IPS-15b (cell line): Measurements from ENCODE around the gene RILPL2.
"Not testable (repeated sequence)": the region's sequence is repeated elsewhere in the genome, so short reads cannot be mapped to it uniquely, and the experiment has no call there.

Source experiments
- H3K27me3 ChIP-seq: one replicate; pipeline ENCODE4 v1.6.1; 2013; ENCODE audit warnings: low read length; ENCODE audit not compliant: control insufficient read depth, insufficient read depth
- H3K36me3 ChIP-seq: one replicate; pipeline ENCODE4 v1.6.1; 2013; ENCODE audit warnings: low read length; ENCODE audit not compliant: control insufficient read depth, insufficient read depth
- H3K4me1 ChIP-seq: one replicate; pipeline ENCODE4 v1.6.1; 2013; ENCODE audit warnings: mild to moderate bottlenecking, low read length; ENCODE audit not compliant: control insufficient read depth, insufficient read depth
- H3K4me3 ChIP-seq: one replicate; pipeline ENCODE4 v1.5.1; 2013; ENCODE audit warnings: low read depth, low read length
- H3K9ac ChIP-seq: one replicate; pipeline ENCODE4 v1.6.1; 2013; ENCODE audit warnings: low read depth, mild to moderate bottlenecking, low read length
- H3K9me3 ChIP-seq: one replicate; pipeline ENCODE4 v1.6.1; 2013; ENCODE audit warnings: mild to moderate bottlenecking, low read length; ENCODE audit not compliant: control insufficient read depth, insufficient read depth

Gene RILPL2

DNA sequence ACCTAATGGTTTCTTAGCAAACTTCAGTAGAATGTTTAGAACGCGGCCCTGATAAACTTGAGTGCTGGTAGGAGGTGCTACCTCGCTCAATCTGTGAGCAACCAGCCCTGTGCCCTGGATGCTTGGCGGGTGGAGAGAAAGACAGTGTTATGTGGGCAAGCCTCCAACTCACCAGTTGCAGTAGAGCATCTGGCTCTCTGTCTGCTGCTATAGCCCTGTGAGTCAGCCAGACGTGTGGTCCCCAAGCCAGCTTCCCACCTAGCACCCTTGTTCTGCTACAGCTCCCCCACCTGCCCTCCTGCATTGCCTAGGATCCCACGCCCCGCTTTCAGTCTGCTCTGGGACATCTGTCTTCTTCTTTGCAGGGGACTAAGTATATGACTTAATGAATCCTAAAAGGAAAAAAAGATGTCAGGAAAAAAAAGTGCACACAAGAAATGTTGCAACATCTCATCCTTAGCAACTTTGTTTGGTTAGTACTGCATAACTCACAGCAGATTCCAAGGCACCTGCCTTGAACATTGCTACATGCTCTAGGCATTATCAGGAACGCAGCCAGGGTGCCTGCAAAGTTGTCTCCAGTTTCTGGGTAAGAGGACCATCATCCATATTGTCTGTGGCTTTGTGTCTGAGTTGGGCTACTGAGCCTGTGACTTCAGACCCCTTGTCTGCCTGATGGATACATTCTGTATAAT lies 35.0 kb upstream of the RILPL2 start:
- Histone ChIP-seq H3K9ac (no peak overlapping the region), H3K4me3 (no peak overlapping the region), H3K9me3 (no peaks in the 10 kb centered on the region), H3K4me1 (no peaks in the 10 kb centered on the region), H3K36me3 (peaks cover 8% of the 10 kb centered on the region), H3K27me3 (no peaks in the 10 kb centered on the region)

DNA sequence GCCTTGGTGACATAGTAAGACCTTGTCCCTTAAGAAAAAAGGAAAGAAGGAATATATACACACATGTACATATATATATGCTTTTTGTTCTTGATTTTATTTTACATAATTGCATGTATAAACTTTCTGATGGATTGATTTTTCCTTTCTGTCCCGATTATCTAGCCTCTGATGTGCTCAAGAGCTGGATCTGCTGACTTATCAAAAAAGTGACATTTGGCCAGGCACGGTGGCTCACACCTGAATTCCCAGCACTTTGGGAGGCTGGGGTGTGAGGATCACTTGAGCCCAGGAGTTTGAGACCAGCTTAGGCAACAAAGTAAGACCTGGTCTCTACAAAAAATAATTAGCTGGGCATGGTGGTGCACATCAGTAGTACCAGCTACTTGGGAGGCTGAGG lies 33.5 kb upstream of the RILPL2 start:
- Histone ChIP-seq H3K9ac (no peak overlapping the region), H3K36me3 (peaks cover 8% of the 10 kb centered on the region), H3K4me1 (no peaks in the 10 kb centered on the region), H3K27me3 (no peaks in the 10 kb centered on the region), H3K4me3 (no peak overlapping the region), H3K9me3 (no peaks in the 10 kb centered on the region)

DNA sequence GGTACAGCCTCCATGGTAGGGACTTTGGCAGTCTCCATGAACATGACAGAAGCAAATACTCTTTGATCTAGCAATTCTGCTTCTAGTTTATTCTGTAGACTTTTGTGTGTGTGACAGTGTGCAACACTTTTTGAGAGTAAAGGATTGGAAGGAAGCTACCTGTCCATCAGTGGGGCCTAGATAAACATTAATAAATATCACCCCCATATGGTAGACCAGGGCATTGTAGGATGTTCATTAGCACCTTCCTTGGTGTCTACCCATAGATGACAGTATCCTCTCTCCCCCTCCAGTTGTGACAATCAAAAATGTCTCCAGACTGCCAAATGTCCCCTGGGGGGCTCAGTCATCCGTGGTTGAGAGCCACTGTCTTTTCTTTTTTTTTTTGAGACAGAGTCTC lies 32.3 kb upstream of the RILPL2 start:
- no peak overlapping the region for H3K9ac ChIP-seq
- H3K4me3 ChIP-seq, result no peak overlapping the region
- no peaks in the 10 kb centered on the region for H3K4me1 ChIP-seq
- no peaks in the 10 kb centered on the region for H3K9me3 ChIP-seq
- H3K27me3 ChIP-seq, result no peaks in the 10 kb centered on the region
- peaks cover 8% of the 10 kb centered on the region for H3K36me3 ChIP-seq

DNA sequence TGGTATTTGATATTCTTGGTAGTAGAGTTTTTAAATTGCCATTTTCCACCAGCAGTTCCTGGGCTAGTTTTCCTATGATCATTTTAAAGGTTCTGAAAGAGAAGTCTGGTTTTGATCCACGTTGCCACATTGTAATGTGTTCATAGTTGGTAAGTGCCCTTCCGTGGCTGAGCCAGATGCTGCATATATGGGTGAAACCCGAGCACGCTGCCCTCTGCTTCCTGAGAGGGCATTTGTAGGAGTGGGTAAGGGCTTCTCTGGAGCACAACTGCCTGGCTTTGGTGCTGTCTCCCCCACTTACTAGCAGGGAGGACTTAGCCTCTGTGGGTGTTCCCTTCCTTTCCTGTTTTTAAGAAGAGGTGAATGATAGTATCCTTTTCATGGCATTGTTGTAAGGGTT lies 28.6 kb upstream of the RILPL2 start:
- no peaks in the 10 kb centered on the region for H3K9me3 ChIP-seq
- no peaks in the 10 kb centered on the region for H3K27me3 ChIP-seq
- H3K4me1 ChIP-seq, result no peaks in the 10 kb centered on the region
- H3K36me3 ChIP-seq, result no peaks in the 10 kb centered on the region
- H3K4me3 ChIP-seq, result no peak overlapping the region
- H3K9ac ChIP-seq, result no peak overlapping the region

DNA sequence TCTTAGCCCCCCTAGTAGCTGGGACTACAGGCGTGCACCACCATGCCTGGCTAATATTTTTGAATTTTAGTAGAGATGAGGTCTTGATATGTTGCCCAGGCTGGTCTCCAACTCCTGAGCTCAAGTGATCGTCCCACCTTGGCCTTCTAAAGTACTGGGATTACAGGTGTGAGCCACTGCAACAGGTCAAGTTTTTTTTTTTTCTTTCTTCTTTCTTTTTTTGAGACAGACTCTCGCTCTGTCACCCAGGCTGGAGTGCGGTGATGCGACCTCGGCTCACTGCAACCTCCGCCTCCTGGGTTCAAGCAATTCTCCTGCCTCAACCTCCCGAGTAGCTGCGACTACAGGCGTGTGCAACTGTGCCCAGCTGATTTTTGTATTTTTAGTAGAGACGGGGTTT lies 26.7 kb upstream of the RILPL2 start:
- H3K27me3 ChIP-seq, H3K4me1 ChIP-seq, H3K9ac ChIP-seq, H3K36me3 ChIP-seq, H3K4me3 ChIP-seq, H3K9me3 ChIP-seq: not testable (repeated sequence)

DNA sequence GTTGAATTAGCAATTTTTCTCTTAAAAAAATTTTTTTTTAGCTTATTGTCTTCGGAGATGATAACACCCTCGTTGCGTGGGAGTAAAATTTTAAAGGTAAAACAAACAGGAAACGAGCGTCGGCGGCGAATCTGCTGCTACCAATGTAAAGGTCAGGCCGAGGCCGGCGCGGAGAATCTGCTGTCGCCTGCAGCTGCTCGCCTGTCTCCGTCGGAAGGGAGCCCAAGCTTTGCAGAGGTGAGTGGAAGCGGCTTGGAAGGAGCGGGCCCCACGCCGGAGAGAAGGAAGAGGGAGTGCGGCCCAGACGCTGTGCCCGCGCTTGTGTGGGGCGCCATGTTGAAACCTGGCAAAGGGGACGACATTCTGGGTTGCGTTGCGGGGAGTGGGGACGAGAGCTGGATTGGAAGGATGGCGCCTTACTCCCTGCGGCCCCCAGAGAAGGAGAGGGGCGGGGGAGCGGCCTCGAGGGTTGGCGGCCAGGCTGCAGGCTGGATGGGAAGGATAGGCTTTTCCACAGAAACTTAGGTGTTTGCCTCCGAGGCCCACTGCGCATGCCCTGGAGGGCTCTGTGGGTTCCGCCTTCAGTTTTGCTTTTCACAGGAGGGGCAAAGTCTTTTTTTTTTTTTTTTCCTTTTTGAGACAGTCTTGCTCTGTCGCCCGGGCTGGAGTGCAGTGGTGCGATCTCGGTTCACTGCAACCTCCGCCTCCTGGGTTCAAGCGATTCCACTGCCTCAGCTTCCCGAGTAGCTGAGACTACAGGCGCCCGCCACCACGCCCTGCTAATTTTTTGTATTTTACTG lies 21.7 kb upstream of the RILPL2 start, which contains the start of gene SNRNP35:
Gene SNRNP35 (plus strand): TSS at position 160 of the 800 bp plus-strand sequence. CDS start 7,402 bp downstream, outside the sequence.
- no peaks in the 10 kb centered on the region for H3K27me3 ChIP-seq
- no peaks in the 10 kb centered on the region for H3K4me1 ChIP-seq
- H3K9me3 ChIP-seq, result no peaks in the 10 kb centered on the region
- H3K36me3 ChIP-seq, result no peaks in the 10 kb centered on the region
- peak within 1 kb of the TSS; percentile 99 for H3K9ac ChIP-seq
- H3K4me3 ChIP-seq, result peak within 1 kb of the TSS; percentile 89

DNA sequence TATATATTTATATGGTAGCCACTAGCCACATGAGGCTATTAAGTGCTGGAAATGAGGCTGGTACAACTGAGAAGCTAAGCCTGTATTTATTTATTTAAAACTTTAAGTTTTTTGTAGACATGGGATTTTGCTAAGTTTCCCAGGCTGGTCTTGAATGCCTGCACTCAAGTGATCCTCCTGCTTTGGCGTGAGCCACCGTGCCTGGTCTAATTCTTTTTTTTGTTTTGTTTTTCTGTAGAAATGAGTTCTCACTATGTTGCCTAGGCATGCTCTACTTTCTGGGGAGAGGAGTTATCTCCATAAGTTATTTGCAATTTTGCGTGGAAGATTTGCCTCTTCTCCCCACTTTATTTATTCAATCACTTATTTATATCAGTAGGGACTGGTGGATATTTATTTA lies 16.7 kb upstream of the RILPL2 start:
- Histone ChIP-seq H3K4me1 (no peaks in the 10 kb centered on the region), H3K27me3 (no peaks in the 10 kb centered on the region), H3K4me3 (no peak overlapping the region), H3K36me3 (no peaks in the 10 kb centered on the region), H3K9ac (no peak overlapping the region), H3K9me3 (no peaks in the 10 kb centered on the region)

DNA sequence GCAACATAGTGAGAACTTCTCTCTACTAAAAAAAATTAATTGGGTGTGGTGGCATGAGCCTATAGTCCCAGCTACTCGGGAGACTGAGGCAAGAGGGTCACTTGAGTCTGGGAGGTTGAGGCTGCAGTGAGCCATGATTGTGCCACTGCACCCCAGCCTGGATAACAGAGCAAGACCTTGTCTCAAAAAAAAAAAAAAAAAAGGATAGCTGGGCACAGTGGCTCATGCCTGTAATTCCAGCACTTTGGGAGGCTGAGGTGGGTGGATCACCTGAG lies 15.7 kb upstream of the RILPL2 start:
- H3K36me3 ChIP-seq, H3K9ac ChIP-seq, H3K4me3 ChIP-seq, H3K4me1 ChIP-seq, H3K27me3 ChIP-seq, H3K9me3 ChIP-seq: not testable (repeated sequence)

DNA sequence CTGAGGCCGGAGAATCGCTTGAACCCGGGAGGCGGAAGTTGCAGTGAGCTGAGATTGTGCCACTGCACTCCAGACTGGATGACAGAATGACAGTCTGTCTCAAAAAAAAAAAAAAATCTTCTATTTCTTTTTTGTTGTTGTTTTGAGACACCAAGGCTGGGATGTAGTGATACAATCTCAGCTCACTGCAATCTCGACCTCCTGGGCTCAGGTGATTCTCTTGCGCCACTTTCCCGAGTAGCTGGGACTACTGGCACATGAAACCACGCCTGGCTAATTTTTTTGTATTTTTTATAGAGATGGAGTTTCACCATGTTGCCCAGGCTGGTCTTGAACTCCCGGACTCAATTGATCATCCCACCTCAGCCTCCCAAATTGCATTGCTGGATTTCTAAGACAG lies 14.2 kb upstream of the RILPL2 start:
- Histone ChIP-seq H3K4me1 (peaks cover 8% of the 10 kb centered on the region), H3K9ac (no peak overlapping the region), H3K9me3 (no peaks in the 10 kb centered on the region)

DNA sequence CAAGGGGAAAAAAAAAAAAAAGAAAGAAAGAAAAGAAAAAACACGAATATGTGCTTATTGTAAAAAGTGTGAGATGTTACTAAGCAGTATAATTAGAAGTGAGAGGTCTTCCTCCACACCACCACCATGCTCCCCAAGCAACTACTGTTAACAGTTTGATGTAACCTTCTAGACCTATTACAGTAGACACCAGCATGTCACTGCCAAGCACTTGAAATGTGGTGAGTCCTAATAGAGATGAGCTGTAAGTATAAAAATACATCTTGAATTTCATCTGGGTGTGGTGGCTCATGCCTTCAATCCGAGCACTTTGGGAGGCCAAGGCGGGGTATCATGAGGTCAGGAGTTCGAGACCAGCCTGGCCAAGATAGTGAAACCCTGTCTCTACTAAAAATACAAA lies 13.4 kb upstream of the RILPL2 start:
- Histone ChIP-seq H3K27me3 (no peaks in the 10 kb centered on the region), H3K9ac (no peak overlapping the region), H3K4me1 (peaks cover 8% of the 10 kb centered on the region), H3K9me3 (no peaks in the 10 kb centered on the region), H3K4me3 (no peak overlapping the region), H3K36me3 (no peaks in the 10 kb centered on the region)

More for the DNA sequence above, 14.2 kb upstream of the RILPL2 start:
- Histone ChIP-seq H3K27me3 (no peaks in the 10 kb centered on the region), H3K4me3 (no peak overlapping the region), H3K36me3 (no peaks in the 10 kb centered on the region)

DNA sequence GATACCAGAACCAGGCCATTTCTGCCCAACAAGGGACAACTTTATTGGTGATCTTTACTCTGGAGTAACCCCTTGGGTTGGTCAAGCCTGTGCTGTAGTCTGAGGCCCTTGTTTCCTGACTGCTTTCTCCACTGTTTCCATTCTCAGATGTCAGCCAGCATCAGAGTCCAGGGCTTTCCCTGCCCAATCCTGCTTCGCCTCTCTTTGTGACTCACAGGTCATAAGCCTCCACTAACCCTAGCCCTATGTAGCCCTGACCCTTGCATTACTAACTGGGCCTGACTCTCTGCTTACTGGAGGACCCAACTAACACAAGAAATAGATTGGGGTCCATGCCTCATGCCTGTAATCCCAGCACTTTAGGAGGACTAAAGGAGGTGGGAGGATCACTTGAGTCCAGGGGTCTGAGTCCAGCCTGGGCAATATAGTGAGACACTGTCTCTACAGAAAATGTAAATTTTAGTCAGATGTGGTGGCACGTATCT lies 12.8 kb upstream of the RILPL2 start:
- Histone ChIP-seq H3K27me3 (no peaks in the 10 kb centered on the region), H3K4me3 (no peak overlapping the region), H3K9ac (no peak overlapping the region), H3K4me1 (peaks cover 8% of the 10 kb centered on the region), H3K9me3 (no peaks in the 10 kb centered on the region), H3K36me3 (no peaks in the 10 kb centered on the region)

DNA sequence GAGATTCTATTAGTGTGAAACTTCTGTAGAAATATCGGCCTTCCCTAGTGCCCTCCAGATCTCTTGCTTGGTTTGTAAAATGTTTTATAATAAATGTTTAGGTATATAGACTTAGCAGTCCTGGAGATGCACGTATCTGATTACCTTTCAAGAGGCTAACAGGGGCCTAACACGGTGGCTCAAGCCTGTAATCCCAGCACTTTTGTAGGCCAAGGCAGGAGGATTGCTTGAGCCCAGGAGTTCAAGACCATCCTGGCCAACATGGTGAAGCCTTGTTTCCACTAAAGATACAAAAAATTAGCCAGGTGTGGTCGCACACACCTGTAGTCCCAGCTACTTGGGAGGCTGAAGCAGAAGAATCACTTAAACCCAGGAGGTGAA lies 9.8 kb upstream of the RILPL2 start:
- Histone ChIP-seq H3K27me3 (no peaks in the 10 kb centered on the region), H3K4me1 (peaks cover 8% of the 10 kb centered on the region), H3K9me3 (no peaks in the 10 kb centered on the region), H3K4me3 (no peak overlapping the region), H3K36me3 (no peaks in the 10 kb centered on the region), H3K9ac (no peak overlapping the region)
